Measurements from ENCODE around the gene UBAC2. TPM values are rescaled to one million over a fixed set of nuclear protein-coding genes. Genes with fewer than 3 reads are reported as not detected.
A peak's percentile ranks its signal among the peaks of the same experiment; 100 is the strongest.
"Not testable (repeated sequence)": the region's sequence is repeated elsewhere in the genome, so short reads cannot be mapped to it uniquely, and the experiment has no call there.

Gene UBAC2
- total RNA-seq, 1 donor from 2014 or later = 36.3 TPM

- ATAC-seq (no peak), DNase-seq (no peak)
- intact Hi-C loops (cut with micrococcal nuclease) = no loop called here
Measured at GRCh38 chr13:99208185-99208584, 7.5 kb downstream of the UBAC2 start.

- DNase-seq = no peak
- peak; percentile 33 for ATAC-seq
- intact Hi-C loops (cut with micrococcal nuclease) = no loop called here
Measured at GRCh38 chr13:99208845-99209527, 8.3 kb downstream of the UBAC2 start.

GRCh38 chr13:99210627-99211026, 10.0 kb downstream of the UBAC2 start:
- ATAC-seq; DNase-seq; intact Hi-C loops (cut with micrococcal nuclease): not testable (repeated sequence)

GRCh38 chr13:99211421-99212035, 10.9 kb downstream of the UBAC2 start:
- intact Hi-C loops (cut with micrococcal nuclease) = no loop called here
- DNase-seq (no peak), ATAC-seq (no peak)

- intact Hi-C loops (cut with micrococcal nuclease) = no loop called here
- DNase-seq (no peak), ATAC-seq (no peak)
Measured at GRCh38 chr13:99214232-99214631, 13.6 kb downstream of the UBAC2 start.

GRCh38 chr13:99214731-99215130, 14.1 kb downstream of the UBAC2 start:
- intact Hi-C loops (cut with micrococcal nuclease) = no loop called here
- no peak for DNase-seq
- no peak for ATAC-seq

- DNase-seq (no peak), ATAC-seq (no peak)
- intact Hi-C loops (cut with micrococcal nuclease) = no loop called here
Measured at GRCh38 chr13:99215184-99215830, 14.7 kb downstream of the UBAC2 start.

GRCh38 chr13:99217461-99218110, 16.9 kb downstream of the UBAC2 start:
- peak; percentile 3 for ATAC-seq
- intact Hi-C loops (cut with micrococcal nuclease) = no loop called here
- DNase-seq = peak; percentile 33

- ATAC-seq = peak; percentile 41
- no peak for DNase-seq
- intact Hi-C loops (cut with micrococcal nuclease) = no loop called here
Measured at GRCh38 chr13:99218126-99218525, 17.5 kb downstream of the UBAC2 start.

- intact Hi-C loops (cut with micrococcal nuclease) = no loop called here
- DNase-seq (peak; percentile 87), ATAC-seq (peak; percentile 88)
Measured at GRCh38 chr13:99218545-99218944, 17.9 kb downstream of the UBAC2 start.

- ATAC-seq = peak; percentile 20
- DNase-seq = no peak
- intact Hi-C loops (cut with micrococcal nuclease) = no loop called here
Measured at GRCh38 chr13:99218969-99219368, 18.3 kb downstream of the UBAC2 start.

- ATAC-seq = peak; percentile 36
- intact Hi-C loops (cut with micrococcal nuclease) = no loop called here
- no peak for DNase-seq
Measured at GRCh38 chr13:99220199-99220935, 19.7 kb downstream of the UBAC2 start.

GRCh38 chr13:99221567-99222239, 21.0 kb downstream of the UBAC2 start:
- DNase-seq (no peak), ATAC-seq (no peak)
- intact Hi-C loops (cut with micrococcal nuclease) = no loop called here

GRCh38 chr13:99223587-99223986, 22.9 kb downstream of the UBAC2 start:
- intact Hi-C loops (cut with micrococcal nuclease) = no loop called here
- no peak for ATAC-seq

GRCh38 chr13:99224021-99224420, 23.4 kb downstream of the UBAC2 start:
- intact Hi-C loops (cut with micrococcal nuclease) = no loop called here
- ATAC-seq (no peak), DNase-seq (no peak)

More at GRCh38 chr13:99223587-99223986, 22.9 kb downstream of the UBAC2 start:
- DNase-seq = no peak

- intact Hi-C loops (cut with micrococcal nuclease) = no loop called here
- DNase-seq (no peak), ATAC-seq (no peak)
Measured at GRCh38 chr13:99225078-99225477, 24.4 kb downstream of the UBAC2 start.

- ATAC-seq (no peak), DNase-seq (no peak)
- intact Hi-C loops (cut with micrococcal nuclease) = no loop called here
Measured at GRCh38 chr13:99226513-99226912, 25.9 kb downstream of the UBAC2 start.

- ATAC-seq (no peak), DNase-seq (no peak)
- intact Hi-C loops (cut with micrococcal nuclease) = no loop called here
Measured at GRCh38 chr13:99227331-99227900, 26.8 kb downstream of the UBAC2 start.

Data from left ventricle myocardium superior (tissue), 1 donor.